C4-2B (cell line): ENCODE results near the gene KDM1A.
"Not testable (repeated sequence)": the region's sequence is repeated elsewhere in the genome, so short reads cannot be mapped to it uniquely, and the experiment has no call there.

ENCODE experiments used
- H3K27ac ChIP-seq: fragments of 450-650 bp; 2 replicates; pipeline ENCODE4 v1.5.1; 2017
- CTCF ChIP-seq: fragments of 450-650 bp; conservative IDR thresholded peaks from 2 replicates; pipeline ENCODE4 v1.5.1; 2017; ENCODE audit warnings: mild to moderate bottlenecking
- ZFX ChIP-seq: fragments of 450-650 bp; IDR thresholded peaks from 2 replicates; pipeline ENCODE4 v1.6.1; 2017

Gene KDM1A

GRCh38 chr1:23007106-23007505 lies 12.2 kb upstream of the KDM1A start:
- H3K27ac ChIP-seq: no peak overlapping the region
- TF ChIP-seq CTCF (no peak), ZFX (no peak)

DNA sequence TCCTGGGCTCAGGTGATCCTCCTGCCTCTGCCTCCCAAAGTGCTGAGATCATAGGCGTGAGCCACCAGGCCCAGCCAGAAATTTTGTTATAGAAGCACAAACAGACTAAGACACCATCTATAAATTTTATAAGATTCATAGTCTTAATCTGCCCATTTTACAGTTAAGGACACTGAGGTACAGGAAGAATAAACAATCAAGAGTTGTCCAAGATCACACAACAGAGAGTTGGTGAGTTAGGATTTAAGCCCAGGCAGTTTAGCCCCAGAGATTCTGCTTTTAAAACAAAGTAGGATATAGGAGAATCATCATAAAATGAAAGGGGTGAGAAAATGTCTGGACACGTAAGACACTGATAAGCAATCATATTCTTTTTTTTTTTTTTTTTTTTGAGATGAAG lies 10.4 kb upstream of the KDM1A start:
- no peak for TF ChIP-seq CTCF
- TF ChIP-seq ZFX: no peak
- no peak overlapping the region for H3K27ac ChIP-seq

GRCh38 chr1:23010025-23010424 lies 9.2 kb upstream of the KDM1A start:
- H3K27ac ChIP-seq: not testable (repeated sequence)

DNA sequence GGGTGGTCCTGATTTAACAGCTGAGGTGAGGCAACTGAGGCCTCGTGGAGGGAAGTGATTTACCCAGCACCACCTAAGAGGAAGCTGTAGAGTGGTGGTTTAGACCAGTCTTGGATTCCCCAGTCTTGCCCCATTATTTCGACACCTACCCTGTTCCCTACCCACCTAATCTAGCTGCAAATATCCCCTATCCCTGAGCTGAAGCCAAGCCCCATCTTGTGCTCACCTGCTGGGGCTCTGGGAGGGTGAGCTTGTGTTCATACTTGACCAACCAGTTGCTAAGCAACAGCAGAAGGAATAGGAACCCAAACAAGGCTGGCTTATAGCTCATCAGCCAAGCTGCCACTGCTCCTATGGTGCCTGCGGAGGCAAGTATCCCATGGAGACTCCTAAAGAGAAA lies 5.6 kb upstream of the KDM1A start:
- no peak overlapping the region for H3K27ac ChIP-seq
- TF ChIP-seq CTCF: no peak
- no peak for TF ChIP-seq ZFX

DNA sequence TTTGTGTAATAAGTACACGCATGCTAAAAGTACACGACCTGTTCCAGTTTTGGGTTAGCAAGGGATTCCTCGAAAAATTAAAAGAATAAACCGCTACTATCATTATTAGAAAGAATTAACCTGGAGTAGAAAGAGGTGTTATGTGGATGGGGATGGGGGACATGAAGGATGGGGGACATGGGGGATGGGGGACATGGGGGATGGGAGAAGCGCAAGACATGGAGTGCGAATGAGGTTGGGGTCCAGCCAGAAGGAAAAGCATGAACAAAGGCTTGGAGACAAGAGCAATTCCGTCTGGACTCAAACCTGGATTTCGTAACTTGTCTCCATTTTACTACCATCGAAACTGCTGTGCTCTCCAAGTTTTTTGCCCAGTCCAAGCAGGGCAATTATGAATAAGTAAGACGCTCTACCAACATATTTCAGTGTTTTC lies 591 bp upstream of the KDM1A start:
- H3K27ac ChIP-seq: peak overlapping the region; percentile 98
- TF ChIP-seq ZFX (no peak), CTCF (no peak)

GRCh38 chr1:23019863-23020625 lies 776 bp downstream of the KDM1A start:
- TF ChIP-seq CTCF (no peak), ZFX (peak; percentile 47)
- peak overlapping the region; percentile 98 for H3K27ac ChIP-seq

DNA sequence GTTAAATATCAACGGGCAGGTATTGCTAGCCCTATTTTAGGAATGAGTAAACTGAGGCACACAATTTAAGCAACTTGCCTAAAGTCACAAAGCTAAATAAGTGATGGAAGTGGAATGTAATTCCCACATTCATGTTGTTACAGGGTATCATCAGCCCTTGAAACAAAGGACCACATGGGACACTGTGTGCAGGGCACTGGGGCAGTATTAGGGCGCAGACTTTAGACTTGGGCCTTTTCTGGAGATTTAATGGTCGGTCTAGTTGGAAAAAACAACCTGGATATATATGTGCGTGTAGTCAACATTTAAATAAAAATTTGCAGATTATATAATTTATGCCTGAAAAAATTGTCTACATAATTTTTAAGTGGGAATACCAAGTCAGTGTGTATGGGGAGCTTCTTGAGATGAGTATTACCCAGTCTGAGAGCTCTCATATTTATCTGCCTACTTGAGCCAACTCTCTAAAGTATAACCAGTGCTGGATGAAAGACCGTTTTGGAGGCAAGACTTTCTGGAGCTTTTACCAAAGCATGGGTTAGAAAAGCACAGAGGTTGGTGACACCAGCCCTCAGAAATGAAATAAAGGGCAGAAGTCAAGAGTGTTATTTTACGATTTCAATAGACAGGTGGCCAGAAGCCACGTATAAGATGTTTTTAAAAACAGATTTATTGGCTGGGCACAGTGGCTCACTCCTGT lies 1.6 kb downstream of the KDM1A start:
- TF ChIP-seq CTCF (no peak), ZFX (no peak)
- no peak overlapping the region for H3K27ac ChIP-seq

- no peak overlapping the region for H3K27ac ChIP-seq
- TF ChIP-seq ZFX (no peak), CTCF (no peak)
Measured at GRCh38 chr1:23021834-23022233, 2.6 kb downstream of the KDM1A start.
